OCI-LY1 (cell line): Measurements from ENCODE around the gene PTPRN2.

Source experiments
- H2AFZ ChIP-seq: fragments of 200-600 bp; sonication (generic), shearing (Covaris generic); 2 replicates; pipeline ENCODE4 v1.6.0; 2014; ENCODE audit warnings: antibody characterized with exemption, mild to moderate bottlenecking, low read length
- H3F3A ChIP-seq: fragments of 200-600 bp; sonication (generic), shearing (Covaris generic); 2 replicates; pipeline ENCODE4 v1.6.0; 2014; ENCODE audit warnings: mild to moderate bottlenecking, antibody characterized with exemption, low read length, moderate library complexity; ENCODE audit not compliant: insufficient read depth
- H3K27ac ChIP-seq: fragments of 200-600 bp; sonication (generic); 2 replicates; pipeline ENCODE4 v1.5.1; 2014; ENCODE audit warnings: low read length, mixed run types, mild to moderate bottlenecking, low read depth; ENCODE audit not compliant: poor library complexity, severe bottlenecking
- H3K27me3 ChIP-seq: fragments of 200-600 bp; sonication (generic); 2 replicates; pipeline ENCODE4 v1.6.0; 2014; ENCODE audit warnings: antibody characterized with exemption, mild to moderate bottlenecking, low read length, moderate library complexity; ENCODE audit not compliant: insufficient read depth
- H3K36me3 ChIP-seq: fragments of 200-600 bp; sonication (generic); 2 replicates; pipeline ENCODE4 v1.6.1; 2014; ENCODE audit warnings: mild to moderate bottlenecking, antibody characterized with exemption, low read length, moderate library complexity, mixed read lengths; ENCODE audit not compliant: insufficient read depth
- H3K4me1 ChIP-seq: fragments of 200-600 bp; sonication (generic); 2 replicates; pipeline ENCODE4 v1.5.1; 2014; ENCODE audit warnings: mild to moderate bottlenecking, low read length, moderate library complexity; ENCODE audit not compliant: insufficient read depth, severe bottlenecking
- H3K4me2 ChIP-seq: fragments of 200-600 bp; sonication (generic), shearing (Covaris generic); 2 replicates; pipeline ENCODE4 v1.6.1; 2014; ENCODE audit warnings: low read length
- H3K4me3 ChIP-seq: fragments of 200-600 bp; sonication (generic); 2 replicates; pipeline ENCODE4 v1.5.1; 2014; ENCODE audit warnings: low read length, low read depth, mild to moderate bottlenecking, mixed read lengths; ENCODE audit not compliant: poor library complexity, severe bottlenecking
- H3K79me2 ChIP-seq: fragments of 200-600 bp; shearing (Covaris generic); 2 replicates; pipeline ENCODE4 v1.6.1; 2016; ENCODE audit warnings: mixed run types, low read length, mixed read lengths; ENCODE audit not compliant: insufficient read depth
- H3K9ac ChIP-seq: fragments of 200-600 bp; sonication (generic), shearing (Covaris generic); 2 replicates; pipeline ENCODE4 v1.6.1; 2014; ENCODE audit warnings: mild to moderate bottlenecking, low read length, mixed read lengths
- H3K9me2 ChIP-seq: fragments of 200-600 bp; sonication (generic), shearing (Covaris generic); 2 replicates; pipeline ENCODE4 v1.6.1; 2014; ENCODE audit warnings: low read depth, mild to moderate bottlenecking, low read length, mixed read lengths
- H3K9me3 ChIP-seq: fragments of 200-600 bp; shearing (Covaris generic); 2 replicates; pipeline ENCODE4 v1.6.1; 2014; ENCODE audit warnings: low read length, mixed read lengths
- H4K20me1 ChIP-seq: fragments of 200-600 bp; sonication (generic), shearing (Covaris generic); 2 replicates; pipeline ENCODE4 v1.6.0; 2016; ENCODE audit warnings: mild to moderate bottlenecking, low read length; ENCODE audit not compliant: insufficient read depth
- CTCF ChIP-seq: fragments of 200-600 bp; sonication (generic), shearing (Covaris generic); IDR thresholded peaks from 2 replicates; pipeline ENCODE4 v1.5.1; 2017; ENCODE audit warnings: mild to moderate bottlenecking, antibody characterized with exemption, low read length, moderate library complexity, mixed read lengths
- EZH2 ChIP-seq: fragments of 200-600 bp; sonication (generic), shearing (Covaris generic); IDR thresholded peaks from 2 replicates; pipeline ENCODE4 v1.8.0; 2017; ENCODE audit warnings: borderline replicate concordance, mixed run types, mild to moderate bottlenecking, antibody characterized with exemption, low read length, moderate library complexity, mixed read lengths

Gene PTPRN2

GRCh38 chr7:157743781-157744525 lies 843.7 kb downstream of the PTPRN2 start:
- Histone ChIP-seq H3K9me3 (no peaks in the 10 kb centered on the region), H3K36me3 (no peaks in the 10 kb centered on the region)

DNA sequence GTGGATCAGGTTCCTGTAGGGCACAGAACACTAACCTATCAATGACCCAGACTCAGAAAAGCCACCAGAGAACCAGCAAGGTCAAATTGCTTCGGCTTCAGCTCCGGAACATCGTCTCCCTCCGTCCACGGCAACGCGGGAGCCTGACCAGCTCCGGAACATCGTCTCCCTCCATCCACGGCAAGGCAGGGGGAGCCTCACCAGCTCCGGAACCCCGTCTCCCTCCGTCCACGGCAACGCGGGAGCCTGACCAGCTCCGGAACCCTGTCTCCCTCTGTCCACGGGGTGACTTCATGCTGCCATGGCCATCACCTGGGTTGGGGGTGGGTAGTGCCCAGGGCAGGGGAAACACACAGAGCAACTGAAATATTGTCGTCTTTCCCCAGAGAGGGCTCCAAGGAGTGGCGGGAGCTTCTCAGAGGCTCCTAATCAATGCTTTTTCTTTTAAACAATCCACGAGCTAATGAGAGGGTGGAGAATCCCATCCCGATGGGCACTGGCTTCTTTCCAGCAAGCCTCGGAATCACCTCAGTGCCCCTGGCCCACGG lies 847.3 kb downstream of the PTPRN2 start:
- no peak for TF ChIP-seq CTCF
- no peak for TF ChIP-seq EZH2
- no peaks in the 10 kb centered on the region for H3K79me2 ChIP-seq

More at GRCh38 chr7:157743781-157744525, 843.7 kb downstream of the PTPRN2 start:
- no peaks in the 10 kb centered on the region for H3K4me1 ChIP-seq
- no peaks in the 10 kb centered on the region for H3K9me2 ChIP-seq
- TF ChIP-seq CTCF (no peak), EZH2 (no peak)
- H3K4me2 ChIP-seq = no peak overlapping the region
- H2AFZ ChIP-seq = no peak overlapping the region
- H4K20me1 ChIP-seq = no peaks in the 10 kb centered on the region
- 0 out of 2 replicates have a peak, but pooled peaks cover 3% of the 10 kb centered on the region for H3K27me3 ChIP-seq
- H3K27ac ChIP-seq = no peak overlapping the region
- H3K9ac ChIP-seq = no peak overlapping the region
- H3K4me3 ChIP-seq = no peak overlapping the region
- H3F3A ChIP-seq = no peaks in the 10 kb centered on the region
- no peaks in the 10 kb centered on the region for H3K79me2 ChIP-seq

GRCh38 chr7:157739650-157740049 lies 848.0 kb downstream of the PTPRN2 start:
- Histone ChIP-seq H3F3A (no peaks in the 10 kb centered on the region), H3K27me3 (0 out of 2 replicates have a peak, but pooled peaks cover 8% of the 10 kb centered on the region)

More for the DNA sequence above, 847.3 kb downstream of the PTPRN2 start:
- no peaks in the 10 kb centered on the region for H3K9me3 ChIP-seq
- no peaks in the 10 kb centered on the region for H4K20me1 ChIP-seq
- H3K4me3 ChIP-seq = no peak overlapping the region
- no peak overlapping the region for H3K4me2 ChIP-seq
- no peak overlapping the region for H2AFZ ChIP-seq
- no peaks in the 10 kb centered on the region for H3K9me2 ChIP-seq
- H3K27me3 ChIP-seq = 0 out of 2 replicates have a peak, but pooled peaks cover 8% of the 10 kb centered on the region
- H3K4me1 ChIP-seq = no peaks in the 10 kb centered on the region
- no peaks in the 10 kb centered on the region for H3F3A ChIP-seq
- no peaks in the 10 kb centered on the region for H3K36me3 ChIP-seq
- H3K27ac ChIP-seq = no peak overlapping the region
- H3K9ac ChIP-seq = no peak overlapping the region

More at GRCh38 chr7:157739650-157740049, 848.0 kb downstream of the PTPRN2 start:
- Histone ChIP-seq H3K9me2 (no peaks in the 10 kb centered on the region), H3K79me2 (no peaks in the 10 kb centered on the region), H3K36me3 (no peaks in the 10 kb centered on the region), H3K9ac (no peak overlapping the region), H3K4me2 (no peak overlapping the region), H3K4me1 (no peaks in the 10 kb centered on the region), H3K4me3 (no peak overlapping the region), H4K20me1 (no peaks in the 10 kb centered on the region), H3K9me3 (no peaks in the 10 kb centered on the region), H3K27ac (no peak overlapping the region), H2AFZ (no peak overlapping the region)
- TF ChIP-seq EZH2 = no peak
- no peak for TF ChIP-seq CTCF
